ENCODE measurements around the gene IL25.
A peak's percentile ranks its signal among the peaks of the same experiment; 100 is the strongest.

- TF ChIP-seq, protein P1, sequence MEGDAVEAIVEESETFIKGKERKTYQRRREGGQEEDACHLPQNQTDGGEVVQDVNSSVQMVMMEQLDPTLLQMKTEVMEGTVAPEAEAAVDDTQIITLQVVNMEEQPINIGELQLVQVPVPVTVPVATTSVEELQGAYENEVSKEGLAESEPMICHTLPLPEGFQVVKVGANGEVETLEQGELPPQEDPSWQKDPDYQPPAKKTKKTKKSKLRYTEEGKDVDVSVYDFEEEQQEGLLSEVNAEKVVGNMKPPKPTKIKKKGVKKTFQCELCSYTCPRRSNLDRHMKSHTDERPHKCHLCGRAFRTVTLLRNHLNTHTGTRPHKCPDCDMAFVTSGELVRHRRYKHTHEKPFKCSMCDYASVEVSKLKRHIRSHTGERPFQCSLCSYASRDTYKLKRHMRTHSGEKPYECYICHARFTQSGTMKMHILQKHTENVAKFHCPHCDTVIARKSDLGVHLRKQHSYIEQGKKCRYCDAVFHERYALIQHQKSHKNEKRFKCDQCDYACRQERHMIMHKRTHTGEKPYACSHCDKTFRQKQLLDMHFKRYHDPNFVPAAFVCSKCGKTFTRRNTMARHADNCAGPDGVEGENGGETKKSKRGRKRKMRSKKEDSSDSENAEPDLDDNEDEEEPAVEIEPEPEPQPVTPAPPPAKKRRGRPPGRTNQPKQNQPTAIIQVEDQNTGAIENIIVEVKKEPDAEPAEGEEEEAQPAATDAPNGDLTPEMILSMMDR (IDR thresholded peaks at IDR 0.05): no peak
- peak; percentile 74 for TF ChIP-seq POLR2A (IDR thresholded peaks at IDR 0.05)
Measured at GRCh38 chr14:23365732-23366425, 6.7 kb upstream of the IL25 start.

Measured in ovary (tissue), 3 donors.